Measurements from ENCODE around the gene DMXL2.

The DMXL2 gene

GRCh38 chr15:51494411-51495314 lies 127.9 kb downstream of the DMXL2 start:
- TF ChIP-seq CTCF (conservative IDR thresholded peaks at IDR 0.05; ENCODE audit: control insufficient read depth, insufficient read depth, low read depth, low read length), result no peak
- H3K4me3 ChIP-seq (ENCODE audit: control insufficient read depth, low read depth, low read length), result no peak overlapping the region
- peak; percentile 36 for DNase-seq (ENCODE audit: low read depth)

GRCh38 chr15:51493892-51494291 lies 128.7 kb downstream of the DMXL2 start:
- no peak for TF ChIP-seq CTCF (conservative IDR thresholded peaks at IDR 0.05; ENCODE audit: control insufficient read depth, insufficient read depth, low read depth, low read length)
- no peak for DNase-seq (ENCODE audit: low read depth)
- no peak overlapping the region for H3K4me3 ChIP-seq (ENCODE audit: control insufficient read depth, low read depth, low read length)

- TF ChIP-seq CTCF (conservative IDR thresholded peaks at IDR 0.05; ENCODE audit: control insufficient read depth, insufficient read depth, low read depth, low read length), result no peak
- DNase-seq (ENCODE audit: low read depth), result no peak
- H3K4me3 ChIP-seq (ENCODE audit: control insufficient read depth, low read depth, low read length), result no peak overlapping the region
Measured at GRCh38 chr15:51492528-51492927, 130.0 kb downstream of the DMXL2 start.

- H3K4me3 ChIP-seq (ENCODE audit: control insufficient read depth, low read depth, low read length), result no peak overlapping the region
- DNase-seq (ENCODE audit: low read depth), result no peak
- TF ChIP-seq CTCF (conservative IDR thresholded peaks at IDR 0.05; ENCODE audit: control insufficient read depth, insufficient read depth, low read depth, low read length), result no peak
Measured at GRCh38 chr15:51491941-51492340, 130.6 kb downstream of the DMXL2 start.

GRCh38 chr15:51484781-51485180 lies 137.8 kb downstream of the DMXL2 start:
- no peak overlapping the region for H3K4me3 ChIP-seq (ENCODE audit: control insufficient read depth, low read depth, low read length)
- no peak for DNase-seq (ENCODE audit: low read depth)
- no peak for TF ChIP-seq CTCF (conservative IDR thresholded peaks at IDR 0.05; ENCODE audit: control insufficient read depth, insufficient read depth, low read depth, low read length)

- no peak for DNase-seq (ENCODE audit: low read depth)
- TF ChIP-seq CTCF (conservative IDR thresholded peaks at IDR 0.05; ENCODE audit: control insufficient read depth, insufficient read depth, low read depth, low read length), result no peak
- no peak overlapping the region for H3K4me3 ChIP-seq (ENCODE audit: control insufficient read depth, low read depth, low read length)
Measured at GRCh38 chr15:51483985-51484384, 138.6 kb downstream of the DMXL2 start.

Measured in fibroblast of mammary gland (primary cell).